Tibial nerve (tissue), 4 donors: ENCODE data around the gene CCDC177.

Source experiments
- CTCF ChIP-seq, 5 experiments: fragments of 200-600 bp in 3 of 5; fragments of 450-650 bp in 2 of 5; sonication (generic) in 3 of 5; IDR thresholded peaks; one replicate each; pipeline ENCODE4 v1.5.1; 2016 to 2019; ENCODE audit warnings: antibody characterized with exemption in 5 of 5, mild to moderate bottlenecking in 3 of 5, moderate library complexity in 2 of 5
- EP300 ChIP-seq, 2 donors: sonication (generic); formaldehyde crosslinking; IDR thresholded peaks; one replicate each; pipeline ENCODE4 v1.6.1; 2017; ENCODE audit warnings: antibody characterized with exemption in 2 of 2, mild to moderate bottlenecking in 1 of 2

- TF ChIP-seq CTCF (IDR thresholded peaks at IDR 0.05) (no peak), EP300 (IDR thresholded peaks at IDR 0.05) (no peak)
Measured at GRCh38 chr14:69574954-69575295, 254 bp upstream of the CCDC177 start.
